H1 (cell line): ENCODE measurements around the gene SLC1A5. TPM values are rescaled to one million over a fixed set of nuclear protein-coding genes. Genes with fewer than 3 reads are reported as not detected.

Experiments
- CTCF ChIA-PET: fragments of 300-600 bp; sonication (Branson Sonifier 250); formaldehyde crosslinking; loops from one replicate; lab custom pipeline; 2021; ENCODE audit not compliant: partially characterized antibody; lab: Charles Lee
- POLR2A ChIA-PET: fragments of 300-600 bp; sonication (Branson Sonifier 250); formaldehyde crosslinking; loops from one replicate; lab custom pipeline; 2021; ENCODE audit warnings: inconsistent platforms; ENCODE audit not compliant: partially characterized antibody; lab: Charles Lee
- DNase-seq, 2 experiments: peaks; one replicate each; pipeline versions ENCODE4 v3.0.0 to v3.0.0-alpha.2; 2010 to 2022; ENCODE audit warnings: low spot score in 2 of 2, low read depth in 1 of 2, mixed read lengths in 1 of 2
- FAIRE-seq: peaks from 2 replicates; lab custom pipeline; 2011; peaks lifted over from hg19 to GRCh38; lab: Jason Lieb, UNC
- H2AFZ ChIP-seq: 2 replicates; pipeline ENCODE4 v1.8.1; 2012; ENCODE audit warnings: low read length, inconsistent platforms
- H2AK5ac ChIP-seq: 2 replicates; pipeline ENCODE4 v1.6.1; 2013; ENCODE audit warnings: low read depth, low read length
- H2BK120ac ChIP-seq: replicated peaks from 2 replicates; pipeline ENCODE3; 2013; ENCODE audit warnings: low read depth, low read length, inconsistent platforms
- H2BK12ac ChIP-seq: 2 replicates; pipeline ENCODE4 v1.6.1; 2013; ENCODE audit warnings: low read depth, low read length
- H2BK15ac ChIP-seq: 2 replicates; pipeline ENCODE4 v1.6.1; 2013; ENCODE audit warnings: low read length
- H2BK20ac ChIP-seq: 2 replicates; pipeline ENCODE4 v1.6.1; 2013; ENCODE audit warnings: low read length
- H2BK5ac ChIP-seq: 2 replicates; pipeline ENCODE4 v1.6.1; 2013; ENCODE audit warnings: low read depth, low read length
- H3K14ac ChIP-seq: 2 replicates; pipeline ENCODE4 v1.6.1; 2013; ENCODE audit warnings: inconsistent platforms; ENCODE audit not compliant: insufficient read length
- H3K18ac ChIP-seq: 2 replicates; pipeline ENCODE4 v1.6.1; 2013; ENCODE audit warnings: low read length; ENCODE audit errors: extremely low read depth
- H3K23ac ChIP-seq: 2 replicates; pipeline ENCODE4 v1.6.1; 2013; ENCODE audit warnings: inconsistent platforms; ENCODE audit not compliant: insufficient read length
- H3K23me2 ChIP-seq: 2 replicates; pipeline ENCODE4 v1.6.1; 2013; ENCODE audit warnings: low read depth, low read length
- H3K27ac ChIP-seq: 2 replicates; pipeline ENCODE4 v1.6.1; 2011; ENCODE audit warnings: low read depth, low read length, inconsistent platforms
- H3K27me3 ChIP-seq, 4 experiments: replicated peaks in 1 of 4; 1 replicate in 1 of 4; 2 replicates in 3 of 4; pipeline versions ENCODE4 v1.6.1 to v1.8.1; 2011 to 2013; ENCODE audit warnings: low read length in 3 of 4, mild to moderate bottlenecking in 3 of 4, inconsistent platforms in 2 of 4, mixed read lengths in 2 of 4, moderate library complexity in 1 of 4; ENCODE audit not compliant: control insufficient read depth in 3 of 4, insufficient read depth in 3 of 4; ENCODE audit errors: extremely low read depth in 1 of 4
- H3K36me3 ChIP-seq, 4 experiments: 2 replicates each; pipeline versions ENCODE4 v1.6.1 to v1.8.1; 2011 to 2013; ENCODE audit warnings: mild to moderate bottlenecking in 4 of 4, low read length in 3 of 4, moderate library complexity in 2 of 4, control low read depth in 1 of 4, inconsistent platforms in 1 of 4; ENCODE audit not compliant: insufficient read depth in 4 of 4, control insufficient read depth in 2 of 4
- H3K4ac ChIP-seq: replicated peaks from 2 replicates; pipeline ENCODE3; 2013; ENCODE audit warnings: low read length, low read depth, mixed read lengths, inconsistent platforms; ENCODE audit not compliant: insufficient read length
- H3K4me1 ChIP-seq, 4 experiments: replicated peaks in 1 of 4; 1 replicate in 1 of 4; 2 replicates in 3 of 4; pipeline versions ENCODE4 v1.6.1 to v1.8.1; 2011 to 2013; ENCODE audit warnings: low read length in 3 of 4, inconsistent platforms in 2 of 4, mixed read lengths in 1 of 4; ENCODE audit not compliant: insufficient read depth in 4 of 4, control insufficient read depth in 3 of 4
- H3K4me2 ChIP-seq, 2 experiments: 2 replicates each; pipeline versions ENCODE4 v1.6.1 to v1.8.1; 2011 to 2013; ENCODE audit warnings: low read depth in 2 of 2, low read length in 2 of 2, control low read depth in 1 of 2, inconsistent platforms in 1 of 2, mild to moderate bottlenecking in 1 of 2; ENCODE audit not compliant: insufficient read depth in 1 of 2
- H3K4me3 ChIP-seq, 4 experiments: fragments of 200-600, 300-600 bp in 1 of 4; sonication (generic), shearing (Covaris generic), sonication (Bioruptor Twin) in 1 of 4; 2 replicates each; pipeline versions ENCODE4 v1.5.1 to v1.8.1; 2011 to 2016; ENCODE audit warnings: low read length in 4 of 4, low read depth in 3 of 4, control low read depth in 2 of 4, inconsistent platforms in 2 of 4, mild to moderate bottlenecking in 2 of 4, mixed read lengths in 1 of 4, moderate library complexity in 1 of 4; ENCODE audit not compliant: insufficient read depth in 2 of 4; ENCODE audit errors: extremely low read depth in 1 of 4
- H3K56ac ChIP-seq: replicated peaks from 2 replicates; pipeline ENCODE3; 2013; ENCODE audit warnings: low read depth, mild to moderate bottlenecking, mixed read lengths, low read length, inconsistent platforms; ENCODE audit not compliant: insufficient read length
- H3K79me1 ChIP-seq: 2 replicates; pipeline ENCODE4 v1.6.1; 2013; ENCODE audit warnings: low read depth, low read length, control low read depth
- H3K79me2 ChIP-seq, 2 experiments: 2 replicates each; pipeline versions ENCODE4 v1.6.1 to v1.8.1; 2012 to 2013; ENCODE audit warnings: low read length in 2 of 2, mild to moderate bottlenecking in 2 of 2, inconsistent platforms in 1 of 2; ENCODE audit not compliant: insufficient read depth in 2 of 2, control insufficient read depth in 1 of 2
- H3K9ac ChIP-seq, 4 experiments: replicated peaks in 1 of 4; 1 replicate in 1 of 4; 2 replicates in 3 of 4; pipeline versions ENCODE4 v1.6.1 to v1.8.1; 2011 to 2013; ENCODE audit warnings: low read depth in 3 of 4, low read length in 3 of 4, control low read depth in 2 of 4, mild to moderate bottlenecking in 2 of 4, moderate library complexity in 2 of 4, inconsistent platforms in 1 of 4; ENCODE audit errors: extremely low read depth in 1 of 4
- H3K9me3 ChIP-seq, 2 experiments: 2 replicates each; pipeline versions ENCODE4 v1.6.1 to v1.8.1; 2012 to 2013; ENCODE audit warnings: mild to moderate bottlenecking in 2 of 2, moderate library complexity in 2 of 2, control low read depth in 1 of 2, inconsistent platforms in 1 of 2, low read depth in 1 of 2, low read length in 1 of 2, mixed read lengths in 1 of 2; ENCODE audit not compliant: insufficient read depth in 2 of 2
- H4K20me1 ChIP-seq, 2 experiments: replicated peaks in 1 of 2; 2 replicates each; pipeline versions ENCODE3 to v1.8.1; 2011 to 2013; ENCODE audit warnings: inconsistent platforms in 2 of 2, low read length in 2 of 2, mild to moderate bottlenecking in 1 of 2; ENCODE audit not compliant: insufficient read depth in 2 of 2, control insufficient read depth in 1 of 2
- H4K5ac ChIP-seq: 2 replicates; pipeline ENCODE4 v1.6.1; 2013; ENCODE audit warnings: low read length, low read depth, mixed read lengths, inconsistent platforms; ENCODE audit not compliant: insufficient read length
- H4K8ac ChIP-seq: 2 replicates; pipeline ENCODE4 v1.8.0; 2013; ENCODE audit warnings: mild to moderate bottlenecking, moderate library complexity, low read length, inconsistent platforms; ENCODE audit not compliant: insufficient read depth; ENCODE audit errors: extremely low read depth
- H4K91ac ChIP-seq: replicated peaks from 2 replicates; pipeline ENCODE3; 2013; ENCODE audit warnings: low read length, mixed read lengths, inconsistent platforms; ENCODE audit not compliant: insufficient read length
- CHD1 ChIP-seq: IDR thresholded peaks from 2 replicates; pipeline ENCODE4 v1.6.1; 2012; ENCODE audit warnings: low read depth, low read length, improper control_type of control experiment
- FOSL1 ChIP-seq: IDR thresholded peaks from 2 replicates; pipeline ENCODE4 v1.6.1; 2011; ENCODE audit warnings: mild to moderate bottlenecking, low read depth, low read length, moderate library complexity; ENCODE audit not compliant: insufficient read depth
- JUND ChIP-seq: IDR thresholded peaks from 2 replicates; pipeline ENCODE4 v1.6.1; 2011; ENCODE audit warnings: mild to moderate bottlenecking, improper control_type of control experiment, low read length
- KDM4A ChIP-seq: IDR thresholded peaks from one replicate; pipeline ENCODE4 v1.7.1; 2012; ENCODE audit warnings: low read depth, mild to moderate bottlenecking, moderate library complexity, low read length, inconsistent platforms; ENCODE audit not compliant: severe bottlenecking
- NANOG ChIP-seq: IDR thresholded peaks from 2 replicates; pipeline ENCODE4 v1.6.1; 2011; ENCODE audit warnings: low read length, low read depth, mild to moderate bottlenecking, inconsistent platforms; ENCODE audit not compliant: insufficient read depth, poor library complexity, severe bottlenecking
- PHF8 ChIP-seq: fragments of 200-600 bp; sonication (generic); conservative IDR thresholded peaks from 2 replicates; pipeline ENCODE4 v1.7.1; 2012; ENCODE audit warnings: low read depth, mild to moderate bottlenecking, inconsistent platforms, low read length, moderate library complexity
- RFX5 ChIP-seq: IDR thresholded peaks from 2 replicates; pipeline ENCODE4 v1.6.1; 2011; ENCODE audit warnings: low read depth, low read length, improper control_type of control experiment, borderline replicate concordance
- RNF2 ChIP-seq: fragments of 200-900, 300-1000 bp; sonication (generic); IDR thresholded peaks from 2 replicates; pipeline ENCODE4 v1.7.1; 2016; ENCODE audit warnings: borderline replicate concordance, low read depth, mild to moderate bottlenecking, antibody characterized with exemption, low read length; ENCODE audit not compliant: poor library complexity, severe bottlenecking; ENCODE audit errors: missing control alignments
- SIRT6 ChIP-seq: IDR thresholded peaks from one replicate; pipeline ENCODE4 v1.7.1; 2012; ENCODE audit warnings: low read length, inconsistent platforms
- SP4 ChIP-seq: IDR thresholded peaks from 2 replicates; pipeline ENCODE4 v1.6.1; 2012; ENCODE audit warnings: low read length, inconsistent platforms
- WGBS, 2 experiments: shearing (Covaris generic) in 1 of 2; methylation state at CpG; one replicate each; pipeline versions ENCODE4 v1.1.6 to v1.1.7; 2013 to 2015; ENCODE audit warnings: low lambda C conversion rate in 2 of 2, mixed read lengths in 2 of 2, inconsistent platforms in 1 of 2, low coverage in 1 of 2, missing lambda C conversion rate in 1 of 2; ENCODE audit not compliant: insufficient replicate concordance in 2 of 2, insufficient coverage in 1 of 2, insufficient read length in 1 of 2; ENCODE audit errors: extremely low coverage in 1 of 2, missing lambda C conversion rate in 1 of 2; 5-methylcytosine and 5-hydroxymethylcytosine counted together
- polyA plus RNA-seq, 7 experiments: library from polyadenylated mRNA; depleted of rRNA in 3 of 7; stranded (reverse) in 5 of 7; unstranded in 2 of 7; fragments of >200 nt in 5 of 7; fragments of 200-250 nt in 2 of 7; gene quantifications; 1 replicate in 5 of 7; 2 replicates in 1 of 7; 4 replicates in 1 of 7; pipeline versions ENCODE4 v1.2.1 to v1.2.3, GENCODE V29; 2011 to 2013; ENCODE audit warnings: missing spikeins in 2 of 7, mixed read lengths in 2 of 7
- total RNA-seq: library from RNA; stranded (reverse); fragmentation: NEBNext Ultra II Directional; extraction: Animal tissue kit (Norgen Biotek cat#: 25700); gene quantifications from 2 replicates; pipeline ENCODE4 v1.2.1, GENCODE V29; 2021
- TF ChIP-seq, protein P1 (sequence below): IDR thresholded peaks from 2 replicates; pipeline ENCODE4 v1.6.1; 2012; ENCODE audit warnings: inconsistent platforms

Gene SLC1A5
- total and polyA plus RNA-seq, 2 of the 8 experiments (the other 6 are each of a cell fraction or from before 2014, with no cell fraction given) = 291 to 351 TPM

GRCh38 chr19:46736531-46737297 is 51.7 kb downstream of the SLC1A5 start:
- H3K23me2 ChIP-seq = no peaks in the 10 kb centered on the region
- H3K4ac ChIP-seq = no peak overlapping the region
- no peak overlapping the region for H4K91ac ChIP-seq
- no peak overlapping the region for H2AFZ ChIP-seq
- H3K4me1 ChIP-seq = peaks cover 0 to 6% (median 2%) of the 10 kb centered on the region in 4 experiments; a peak in 3 of 7 replicates
- peaks cover 18 to 48% (median 37%) of the 10 kb centered on the region in 4 experiments for H3K36me3 ChIP-seq
- H4K5ac ChIP-seq = no peak overlapping the region
- 88% methylated on average over 22 of the region's 22 CpGs; no CpG with 5 or more reads in 1 of the 2 experiments for WGBS, 2 experiments
- no peak overlapping the region for H2BK5ac ChIP-seq
- H4K8ac ChIP-seq = no peak overlapping the region; the same call in none of the 2 replicates
- H3K56ac ChIP-seq = no peak overlapping the region
- ChIA-PET POLR2A (interaction anchor here (0.8 to 1.7 kb wide), 5 partner anchors 9 to 44 kb away, joined by 3 to 6 read pairs (median 4); no protein-coding TSS in a partner anchor), CTCF (interaction anchor here (0.6 to 3.7 kb wide), 10 partner anchors 8 to 254 kb away, joined by 3 to 16 read pairs (median 6); no protein-coding TSS in a partner anchor)
- FAIRE-seq (no peak), DNase-seq (no peak)
- H3K79me2 ChIP-seq = peaks cover 11 to 66% of the 10 kb centered on the region in 2 experiments
- no peak overlapping the region for H3K27ac ChIP-seq
- H3K18ac ChIP-seq = no peak overlapping the region
- H3K23ac ChIP-seq = no peak overlapping the region
- H2BK15ac ChIP-seq = no peak overlapping the region
- no peak overlapping the region for H2AK5ac ChIP-seq
- no peak overlapping the region for H3K14ac ChIP-seq
- H3K79me1 ChIP-seq = peaks cover 12% of the 10 kb centered on the region; the same call in 1 of the 2 replicates
- H2BK120ac ChIP-seq = no peak overlapping the region
- no peaks in the 10 kb centered on the region for H3K27me3 ChIP-seq
- H4K20me1 ChIP-seq = peaks cover 44 to 49% of the 10 kb centered on the region in 2 experiments
- no peak overlapping the region for H3K4me3 ChIP-seq
- H2BK12ac ChIP-seq = no peak overlapping the region
- H3K9ac ChIP-seq = no peak overlapping the region; a peak in 1 of 7 replicates
- H3K9me3 ChIP-seq = no peaks in the 10 kb centered on the region
- no peak overlapping the region for H3K4me2 ChIP-seq
- no peak overlapping the region for H2BK20ac ChIP-seq
- no peak for TF ChIP-seq JUND
- TF ChIP-seq PHF8 = no peak
- TF ChIP-seq, protein P1, sequence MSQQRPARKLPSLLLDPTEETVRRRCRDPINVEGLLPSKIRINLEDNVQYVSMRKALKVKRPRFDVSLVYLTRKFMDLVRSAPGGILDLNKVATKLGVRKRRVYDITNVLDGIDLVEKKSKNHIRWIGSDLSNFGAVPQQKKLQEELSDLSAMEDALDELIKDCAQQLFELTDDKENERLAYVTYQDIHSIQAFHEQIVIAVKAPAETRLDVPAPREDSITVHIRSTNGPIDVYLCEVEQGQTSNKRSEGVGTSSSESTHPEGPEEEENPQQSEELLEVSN = no peak
- TF ChIP-seq RFX5 = no peak
- no peak for TF ChIP-seq FOSL1
- TF ChIP-seq SIRT6 = no peak
- TF ChIP-seq KDM4A = no peak
- TF ChIP-seq SP4 = no peak
- no peak for TF ChIP-seq CHD1
- TF ChIP-seq RNF2 = no peak
- no peak for TF ChIP-seq NANOG
